Measurements from ENCODE around the gene CCIN. TPM values are rescaled to one million over a fixed set of nuclear protein-coding genes. Genes with fewer than 3 reads are reported as not detected.

Gene CCIN
- total RNA-seq, 1 experiment from 2014 or later = 0.20 TPM

- H3K27me3 ChIP-seq (ENCODE audit: insufficient read depth, low read length) = no peaks in the 10 kb centered on the region
- no peaks in the 10 kb centered on the region for H3K36me3 ChIP-seq (ENCODE audit: control insufficient read depth in 1 of 2, insufficient read depth in 2 of 2, low read length in 2 of 2)
- ATAC-seq = no peak
- H3K9me2 ChIP-seq (ENCODE audit: insufficient read depth) = no peaks in the 10 kb centered on the region
- ChIA-PET RAD21 (ENCODE audit: low non-redundant PET in 1 of 2, low total read pairs in 2 of 2, uncharacterized antibody in 2 of 2, unreplicated experiment in 2 of 2) (no interaction called here), POLR2A (no interaction called here), CTCF (no interaction called here)
- peaks cover 0 to 3% of the 10 kb centered on the region in 2 experiments; a peak in 1 of 4 replicates for H3K9me3 ChIP-seq (ENCODE audit: control insufficient read depth in 1 of 2, insufficient read depth in 1 of 2, low read depth in 1 of 2, low read length in 2 of 2)
- no peak overlapping the region for H3K27ac ChIP-seq (ENCODE audit: low read depth, low read length)
- H3K4me3 ChIP-seq (replicated peaks in 1 of 2; ENCODE audit: low read depth in 1 of 2, low read length in 2 of 2) = no peak overlapping the region
- peaks cover 7 to 12% of the 10 kb centered on the region in 2 experiments for H3K4me1 ChIP-seq (ENCODE audit: control insufficient read depth in 1 of 2, insufficient read depth in 2 of 2, low read length in 2 of 2)
- no peaks in the 10 kb centered on the region for H4K20me1 ChIP-seq (ENCODE audit: insufficient read depth)
- no peak overlapping the region for H3K4me2 ChIP-seq (ENCODE audit: low read length)
- DNase-seq (ENCODE audit: low read depth, low spot score) = no peak
- no peak overlapping the region for H3K9ac ChIP-seq (ENCODE audit: low read length)
- intact Hi-C loops (cut with micrococcal nuclease) = no loop called here
- TF ChIP-seq MAX (IDR thresholded peaks at IDR 0.05) = no peak
- no peak for TF ChIP-seq ATF3 (IDR thresholded peaks at IDR 0.05)
- 0 out of 2 replicates have a peak, but pooled peaks have one; percentile 38 for TF ChIP-seq CBX3 (IDR thresholded peaks at IDR 0.05; ENCODE audit: low read depth)
- BruUV-seq (replicated peaks) = no TSS peak
- H3K79me2 ChIP-seq (ENCODE audit: insufficient read depth, low read length) = no peaks in the 10 kb centered on the region
- H2AFZ ChIP-seq (ENCODE audit: low read depth, low read length, poor library complexity, severe bottlenecking) = no peak overlapping the region
These were observed 23.2 kb upstream of the CCIN start for GRCh38 chr9:36145970-36146369.

- Histone ChIP-seq H3K9me2 (ENCODE audit: insufficient read depth) (no peaks in the 10 kb centered on the region), H3K9ac (ENCODE audit: low read length) (no peak overlapping the region), H4K20me1 (ENCODE audit: insufficient read depth) (no peaks in the 10 kb centered on the region), H3K27me3 (ENCODE audit: insufficient read depth, low read length) (no peaks in the 10 kb centered on the region), H3K36me3 (ENCODE audit: control insufficient read depth in 1 of 2, insufficient read depth in 2 of 2, low read length in 2 of 2) (no peaks in the 10 kb centered on the region), H3K79me2 (ENCODE audit: insufficient read depth, low read length) (no peaks in the 10 kb centered on the region), H3K9me3 (ENCODE audit: control insufficient read depth in 1 of 2, insufficient read depth in 1 of 2, low read depth in 1 of 2, low read length in 2 of 2) (peaks cover 0 to 3% of the 10 kb centered on the region in 2 experiments; a peak in 1 of 4 replicates), H3K27ac (ENCODE audit: low read depth, low read length) (no peak overlapping the region), H2AFZ (ENCODE audit: low read depth, low read length, poor library complexity, severe bottlenecking) (no peak overlapping the region), H3K4me1 (ENCODE audit: control insufficient read depth in 1 of 2, insufficient read depth in 2 of 2, low read length in 2 of 2) (peaks cover 7 to 12% of the 10 kb centered on the region in 2 experiments), H3K4me2 (ENCODE audit: low read length) (no peak overlapping the region), H3K4me3 (replicated peaks in 1 of 2; ENCODE audit: low read depth in 1 of 2, low read length in 2 of 2) (no peak overlapping the region)
- DNase-seq (ENCODE audit: low read depth, low spot score) (no peak), ATAC-seq (no peak)
- TF ChIP-seq ZNF274 (IDR thresholded peaks at IDR 0.05; ENCODE audit: low read depth, low read length) (no peak), REST (IDR thresholded peaks at IDR 0.05; ENCODE audit: low read depth) (no peak), CBX3 (IDR thresholded peaks at IDR 0.05; ENCODE audit: low read depth) (no peak), ATF3 (IDR thresholded peaks at IDR 0.05) (no peak), TCF7L2 (IDR thresholded peaks at IDR 0.05; ENCODE audit: borderline replicate concordance, extremely low read depth, insufficient read depth, insufficient read length) (no peak), CEBPB (IDR thresholded peaks at IDR 0.05; ENCODE audit: low read depth) (no peak), RAD21 (IDR thresholded peaks at IDR 0.05; ENCODE audit: low read depth) (no peak), EGR1 (IDR thresholded peaks at IDR 0.05; ENCODE audit: low read depth) (no peak), JUND (IDR thresholded peaks at IDR 0.05) (no peak)
- ChIA-PET CTCF (no interaction called here), POLR2A (no interaction called here), RAD21 (ENCODE audit: low non-redundant PET in 1 of 2, low total read pairs in 2 of 2, uncharacterized antibody in 2 of 2, unreplicated experiment in 2 of 2) (no interaction called here)
- BruUV-seq (replicated peaks) = no TSS peak
- intact Hi-C loops (cut with micrococcal nuclease) = no loop called here
These were observed 22.5 kb upstream of the CCIN start for GRCh38 chr9:36146651-36147050.

All from HCT116 (cell line).